ENCODE measurements around the gene BCAS1.

BCAS1 gene

DNA sequence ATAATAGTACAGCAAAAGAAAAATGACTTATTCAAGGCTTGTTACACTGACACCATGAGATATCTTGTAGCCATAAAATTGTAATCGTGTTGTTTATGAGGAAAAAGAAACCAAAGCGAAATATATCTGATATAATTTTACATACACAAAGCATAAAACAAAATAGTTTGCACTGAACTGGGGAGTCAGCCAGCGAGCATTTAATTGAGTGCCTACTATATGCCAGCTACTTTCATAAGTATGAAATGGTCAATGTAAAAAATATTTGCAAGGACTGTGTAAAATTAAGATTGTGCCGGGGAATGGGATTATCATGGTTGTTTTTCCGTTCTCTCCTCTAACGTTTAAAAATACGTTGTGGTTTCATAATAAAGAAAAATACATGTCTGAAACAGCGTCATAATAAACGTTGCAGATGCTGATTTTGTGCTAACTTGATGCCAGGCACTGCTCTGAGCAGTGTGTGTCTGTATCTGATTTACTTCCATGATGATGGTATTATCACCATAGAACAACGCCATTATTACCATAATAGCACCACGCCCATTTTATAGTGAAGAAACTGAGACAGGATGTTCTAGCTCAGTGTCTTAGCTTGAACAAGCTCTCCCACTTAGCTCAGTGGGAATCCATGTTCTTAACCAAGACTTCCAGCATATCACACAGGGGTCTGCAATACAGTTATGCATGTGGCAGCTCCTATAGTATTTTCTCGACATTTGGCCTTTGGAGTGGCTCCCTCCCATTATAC lies 144.6 kb downstream of the BCAS1 start:
- DNase-seq (ENCODE audit: low read depth): no peak

DNA sequence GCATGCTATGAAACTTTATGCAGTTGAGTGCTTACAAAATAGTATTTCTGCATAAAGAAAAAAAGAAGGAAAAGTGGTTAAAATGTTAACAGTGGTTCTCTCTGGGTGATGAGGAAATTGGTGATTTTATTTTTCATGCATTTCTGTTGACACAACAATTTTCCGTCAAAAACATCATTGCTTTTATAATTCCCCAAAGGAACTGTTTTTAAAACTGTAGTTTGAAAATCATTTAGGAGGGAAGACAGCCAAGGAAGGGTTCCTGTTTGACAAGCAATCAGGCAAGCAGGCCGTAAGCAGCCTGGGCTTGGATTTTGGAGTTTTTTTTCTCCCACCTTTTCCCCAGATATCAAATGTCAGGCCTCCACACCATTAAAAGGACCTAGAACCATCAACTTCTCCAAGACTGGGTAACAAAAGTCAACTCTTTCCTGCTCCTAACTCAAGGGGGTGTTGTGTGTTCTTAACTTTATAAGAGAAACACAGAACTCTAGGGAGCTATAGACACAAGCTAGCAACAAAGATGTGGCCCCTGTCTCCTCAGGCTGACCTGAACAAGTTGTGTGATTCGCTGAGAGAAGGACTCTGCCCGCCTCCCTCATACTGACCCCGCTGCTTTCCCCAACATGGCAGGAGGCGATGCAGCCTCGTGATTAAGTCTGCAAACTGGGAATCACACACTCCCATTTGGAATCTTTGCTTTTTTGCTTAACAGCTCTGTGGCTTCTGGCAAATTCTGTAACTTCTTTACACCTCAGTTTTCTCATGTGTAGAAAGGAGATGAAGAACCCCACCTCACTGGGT lies 146.6 kb downstream of the BCAS1 start:
- DNase-seq (ENCODE audit: low read depth): no peak

DNA sequence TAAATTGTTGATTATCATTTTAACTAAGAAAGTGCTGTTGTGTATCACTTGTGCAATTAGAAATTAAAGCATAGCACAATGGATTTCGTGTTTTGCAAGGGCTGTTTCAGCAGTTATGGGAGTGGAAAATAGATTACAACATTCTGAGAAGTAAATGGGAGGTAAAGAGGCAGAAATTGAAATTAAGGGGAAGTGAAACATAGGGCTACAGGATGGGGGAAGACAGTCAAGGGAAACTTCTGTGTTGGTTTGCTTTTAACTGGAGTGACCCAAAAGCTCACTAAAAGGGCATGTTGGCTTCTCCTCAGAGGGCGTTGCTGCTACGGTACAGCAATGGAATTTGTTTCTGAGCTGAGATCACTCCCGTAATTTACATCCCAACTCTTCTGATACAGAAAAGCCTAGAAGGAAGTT lies 147.5 kb downstream of the BCAS1 start:
- no peak for DNase-seq (ENCODE audit: low read depth)

DNA sequence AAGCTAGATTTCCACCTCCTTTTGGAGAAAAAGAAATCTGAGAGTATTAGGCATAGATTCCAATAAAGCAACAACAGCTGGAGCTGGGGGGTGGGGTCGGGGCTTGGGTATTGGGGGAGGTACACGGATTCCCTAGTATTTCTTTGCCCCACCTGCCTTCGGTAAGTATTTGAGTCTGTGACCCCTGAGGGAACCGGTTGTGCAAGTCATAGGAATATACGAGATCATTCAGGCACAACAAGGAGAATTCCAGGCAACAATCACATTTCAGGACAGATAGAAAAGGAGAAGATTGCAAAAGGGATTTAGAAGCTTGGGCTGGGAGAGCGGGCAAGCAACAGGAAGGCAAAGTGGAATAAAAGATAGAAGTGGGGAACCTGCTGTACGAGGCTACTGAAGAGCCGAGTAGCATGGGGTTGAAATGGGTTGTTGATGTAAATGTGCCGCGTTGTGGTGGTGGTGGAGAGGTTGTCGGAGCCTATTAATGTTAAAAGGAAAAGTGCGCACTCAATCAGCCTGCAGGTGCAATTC lies 148.9 kb downstream of the BCAS1 start:
- no peak for DNase-seq (ENCODE audit: low read depth)

DNA sequence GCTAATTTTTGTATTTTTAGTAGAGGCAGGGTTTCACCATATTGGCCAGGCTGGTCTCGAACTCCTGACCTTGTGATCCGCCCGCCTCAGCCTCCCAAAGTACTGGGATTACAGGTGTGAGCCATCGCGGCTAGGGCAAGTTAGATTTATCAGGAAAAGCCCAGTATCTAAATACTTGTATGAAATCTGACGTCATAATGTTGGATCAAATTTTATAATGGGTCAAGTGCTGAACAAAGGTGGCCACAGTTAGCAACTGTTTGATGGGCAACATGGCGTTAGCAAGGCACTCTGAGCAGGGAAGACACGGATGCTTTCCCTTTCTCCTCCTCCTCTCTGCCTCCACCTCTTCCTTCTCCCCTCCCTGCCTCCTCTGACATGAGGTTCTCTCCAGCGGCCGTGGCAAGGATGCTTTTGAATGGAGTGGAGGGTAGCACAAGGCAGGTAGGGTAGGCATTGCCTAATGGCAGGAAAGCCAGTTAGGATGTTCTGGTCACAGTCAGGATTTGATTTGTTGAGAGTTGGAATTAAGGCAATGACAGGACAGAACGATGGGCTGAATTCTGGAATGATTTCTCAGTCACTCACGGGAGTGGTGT lies 149.6 kb downstream of the BCAS1 start:
- DNase-seq (ENCODE audit: low read depth): no peak

DNA sequence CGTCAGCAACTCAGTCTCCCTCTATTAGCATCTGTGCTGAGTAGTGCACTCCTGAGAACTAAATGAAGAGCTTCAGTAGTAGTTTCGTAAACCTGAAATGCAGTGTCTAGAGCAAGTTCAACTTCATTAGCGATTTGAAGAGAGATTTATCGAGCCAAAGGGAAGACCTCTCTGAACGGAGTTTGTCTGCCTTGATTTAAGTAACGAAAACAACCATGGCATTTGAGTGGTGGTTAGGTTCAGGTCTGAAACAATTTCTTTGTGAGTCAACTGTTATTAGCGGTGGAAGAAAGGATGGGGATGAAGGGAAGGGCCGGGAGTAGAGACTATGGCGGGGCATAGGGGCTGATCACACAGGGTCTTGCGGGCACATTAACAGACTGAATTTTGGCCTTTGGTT lies 150.5 kb downstream of the BCAS1 start:
- no peak for DNase-seq (ENCODE audit: low read depth)

DNA sequence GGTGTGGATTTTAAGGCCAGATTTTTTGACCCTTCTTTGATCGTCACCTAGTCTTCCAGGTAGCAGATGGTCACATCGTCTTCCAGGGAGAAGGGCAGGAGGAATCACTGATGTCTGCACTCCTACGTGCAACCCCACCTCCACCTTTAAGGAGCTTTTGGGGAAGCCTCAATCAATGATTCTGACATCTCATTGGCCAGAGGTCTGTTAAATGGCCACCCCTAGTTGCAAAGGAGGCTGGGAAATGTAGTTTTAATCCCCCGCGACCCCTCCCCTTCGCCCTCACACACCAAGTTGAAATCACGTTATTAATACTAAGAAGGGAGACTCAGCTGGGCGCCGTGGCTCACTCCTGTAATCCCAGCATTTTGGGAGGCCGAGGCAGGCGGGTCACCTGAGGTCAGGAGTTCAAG lies 151.4 kb downstream of the BCAS1 start:
- DNase-seq (ENCODE audit: low read depth): no peak

DNA sequence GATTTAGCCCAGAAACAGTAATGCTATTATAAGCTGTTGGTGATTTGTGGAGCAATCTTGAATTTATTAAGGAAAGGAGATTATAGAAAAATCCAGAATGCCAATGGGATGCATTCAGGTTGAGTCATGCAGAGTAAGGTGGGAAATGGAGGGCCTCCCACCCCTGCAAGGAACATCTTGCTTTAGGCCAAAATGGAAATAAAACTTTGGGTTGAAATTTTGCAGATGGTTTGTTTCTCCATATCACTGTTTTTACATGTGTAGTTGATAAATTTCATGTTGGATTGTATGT lies 152.4 kb downstream of the BCAS1 start:
- DNase-seq (ENCODE audit: low read depth): no peak

DNA sequence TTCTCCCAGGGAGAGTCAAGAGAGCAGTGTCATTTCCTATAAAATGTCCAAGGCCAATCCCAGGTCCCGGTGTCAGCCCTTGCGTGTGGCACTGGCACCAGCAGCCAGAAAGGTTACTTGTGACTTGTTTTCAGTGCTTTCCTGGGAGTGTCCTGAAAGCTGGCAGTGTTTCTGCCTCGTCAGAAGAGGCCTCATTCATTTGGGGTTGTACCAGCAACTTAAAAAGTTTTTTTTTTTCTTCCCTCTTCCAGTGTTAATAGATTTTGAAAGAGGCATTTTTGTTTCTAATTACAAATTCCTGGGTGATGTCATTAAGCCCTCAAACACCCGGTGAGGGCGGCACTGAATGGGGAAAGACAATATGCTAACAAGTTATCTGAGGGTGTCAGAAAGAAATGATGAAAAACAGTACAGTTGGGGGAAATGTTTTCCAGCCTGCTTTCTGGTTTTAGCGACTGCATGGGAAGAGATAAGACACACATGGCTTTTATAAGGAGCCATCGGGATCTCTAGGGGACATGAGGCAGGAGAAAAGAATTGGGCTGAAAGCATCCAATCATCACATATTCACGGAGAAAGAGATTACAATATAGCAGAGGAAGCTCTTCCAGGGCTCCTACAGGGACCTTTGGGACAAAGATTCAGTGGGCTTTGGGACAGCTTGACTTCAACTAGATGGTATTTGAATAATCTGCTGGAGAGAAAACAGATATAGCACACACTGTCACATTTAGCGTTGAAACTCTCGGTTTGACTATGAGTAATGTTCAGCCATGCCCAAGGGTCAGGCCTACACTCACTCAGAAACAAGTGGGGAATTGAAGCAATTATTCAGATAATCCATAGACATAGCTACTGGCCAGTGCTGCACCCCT lies 153.0 kb downstream of the BCAS1 start:
- DNase-seq (ENCODE audit: low read depth): peak; percentile 81

DNA sequence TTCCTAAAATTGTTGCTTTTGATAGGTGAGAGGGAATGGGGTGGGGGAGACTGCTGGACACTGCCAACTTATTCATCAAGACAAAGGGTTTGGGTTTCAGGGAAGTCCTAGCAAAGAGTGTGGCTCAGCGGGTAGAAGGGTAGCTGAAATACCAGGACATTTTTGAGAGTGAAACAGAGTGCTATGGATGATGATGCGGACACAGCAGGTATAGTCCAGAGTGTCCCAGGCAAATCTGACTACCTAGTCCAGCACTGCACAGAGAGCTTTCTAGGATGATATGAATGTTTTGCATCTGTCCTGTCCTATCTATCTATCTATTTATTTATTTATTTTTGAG lies 154.3 kb downstream of the BCAS1 start:
- no peak for DNase-seq (ENCODE audit: low read depth)

DNA sequence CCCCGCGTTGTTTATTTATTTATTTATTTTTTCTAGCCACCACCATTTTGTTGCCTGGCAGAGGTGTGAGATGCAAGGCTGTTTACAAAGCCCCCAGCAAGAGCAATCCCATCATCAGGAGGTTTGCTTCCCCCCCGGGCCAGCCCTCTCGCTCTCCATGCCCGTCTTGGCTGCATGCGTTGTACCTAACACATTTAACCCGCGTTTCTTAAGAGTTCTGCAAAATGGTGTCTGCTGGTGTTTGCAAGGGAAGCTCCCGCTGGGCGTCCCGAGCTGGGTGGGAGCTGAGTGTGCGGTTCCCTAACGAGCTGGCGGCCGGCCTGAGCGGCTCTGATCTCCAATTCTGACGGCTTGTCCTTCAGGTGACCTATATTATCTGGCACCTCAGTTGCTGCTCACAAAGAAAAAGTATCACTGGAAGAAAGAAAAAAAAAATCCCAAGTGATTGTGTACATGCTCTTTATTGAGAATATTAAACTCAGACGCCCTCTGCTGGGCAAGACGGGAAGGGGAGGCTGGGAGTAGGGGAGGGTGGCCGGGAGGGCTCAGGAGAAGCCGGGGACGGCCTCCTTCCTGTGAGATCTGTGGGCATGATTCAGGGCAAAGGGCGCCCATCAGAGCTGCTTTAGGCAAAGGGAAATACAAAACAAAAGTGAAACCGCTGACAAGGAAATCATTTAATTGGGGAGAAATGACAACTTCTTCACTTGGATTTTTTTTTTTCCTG lies 154.8 kb downstream of the BCAS1 start:
- peak; percentile 94 for DNase-seq (ENCODE audit: low read depth)

DNA sequence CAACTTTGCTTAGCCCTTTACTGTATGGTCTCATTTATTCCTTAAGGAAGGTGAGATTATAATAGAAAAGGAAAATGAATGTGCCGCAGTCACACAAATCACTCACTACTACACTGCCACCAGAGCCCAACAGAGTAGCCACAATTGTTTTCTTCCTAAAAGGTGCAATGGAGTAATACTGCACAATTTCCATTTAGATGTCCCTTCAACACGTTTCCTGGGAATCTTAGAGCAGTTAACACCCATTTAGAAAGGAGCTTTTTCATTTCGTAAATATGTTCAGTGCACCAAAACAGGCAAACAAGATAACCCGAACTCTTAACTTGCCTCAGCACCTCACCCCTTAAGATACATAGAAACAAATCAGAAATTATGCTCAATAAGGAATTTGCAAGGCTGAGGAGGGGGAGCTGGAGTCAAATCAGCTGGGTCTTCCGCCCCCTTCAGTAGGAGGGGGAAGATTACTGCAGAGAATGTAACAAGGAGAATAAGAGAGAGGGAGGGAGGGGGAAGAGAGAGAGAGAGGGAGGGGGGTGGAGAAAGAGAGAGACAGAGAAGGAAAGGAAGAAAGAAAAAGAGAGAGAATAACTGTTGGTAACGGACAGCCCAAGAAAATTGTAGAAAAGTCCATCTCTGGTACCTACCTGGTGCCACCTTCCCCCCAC lies 155.5 kb downstream of the BCAS1 start:
- DNase-seq (ENCODE audit: low read depth): no peak

DNA sequence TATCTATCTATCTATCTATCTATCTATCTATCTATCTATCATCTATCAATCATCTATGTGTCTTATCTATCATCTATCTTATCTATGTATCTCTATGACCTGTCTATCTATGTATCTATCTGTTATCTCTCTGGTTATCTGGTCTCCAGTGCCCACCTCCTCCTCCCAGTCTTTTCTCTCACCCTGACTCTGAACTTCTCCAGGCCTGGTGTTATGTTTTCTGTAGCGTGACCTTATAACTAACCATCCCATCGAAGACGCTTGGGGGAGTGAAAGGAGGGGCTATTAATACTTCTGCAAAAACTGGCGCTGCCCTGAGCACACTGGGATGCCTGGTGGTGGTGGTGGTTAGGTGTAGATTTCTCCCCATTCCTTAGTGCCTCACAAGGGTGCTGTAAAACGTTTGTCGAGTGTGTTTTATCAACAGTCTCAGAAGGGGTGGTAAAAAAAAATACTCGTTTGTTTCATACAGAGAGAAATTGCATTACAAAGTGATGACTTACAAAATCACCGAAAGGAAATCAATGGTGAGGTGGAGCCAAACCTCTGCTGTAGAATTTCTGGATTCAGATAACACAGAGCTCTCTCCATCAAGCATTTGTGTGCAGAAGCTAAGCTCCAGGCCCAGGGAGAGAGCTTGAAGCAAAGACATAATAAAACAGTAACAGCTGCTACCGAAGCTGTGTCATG lies 156.2 kb downstream of the BCAS1 start:
- DNase-seq (ENCODE audit: low read depth): peak; percentile 61

DNA sequence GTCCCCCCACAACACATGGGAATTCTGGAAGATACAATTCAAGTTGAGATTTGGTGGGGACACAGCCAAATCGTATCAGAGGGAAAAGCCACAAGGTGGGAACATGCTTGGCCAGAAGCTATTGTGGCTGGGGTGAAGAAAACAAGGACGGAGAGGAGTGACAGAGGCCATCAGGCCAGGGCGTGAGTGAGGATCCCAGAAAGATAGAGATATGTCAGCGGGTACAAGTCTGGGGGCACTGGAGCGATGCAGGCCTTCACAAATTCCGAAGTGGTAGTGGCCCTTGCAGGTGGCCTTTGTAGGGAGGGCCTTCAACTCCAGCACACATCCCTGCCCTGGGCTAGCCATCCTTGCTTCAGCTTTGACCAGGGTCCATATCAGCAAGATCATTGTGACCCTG lies 159.1 kb downstream of the BCAS1 start:
- DNase-seq (ENCODE audit: low read depth): no peak

DNA sequence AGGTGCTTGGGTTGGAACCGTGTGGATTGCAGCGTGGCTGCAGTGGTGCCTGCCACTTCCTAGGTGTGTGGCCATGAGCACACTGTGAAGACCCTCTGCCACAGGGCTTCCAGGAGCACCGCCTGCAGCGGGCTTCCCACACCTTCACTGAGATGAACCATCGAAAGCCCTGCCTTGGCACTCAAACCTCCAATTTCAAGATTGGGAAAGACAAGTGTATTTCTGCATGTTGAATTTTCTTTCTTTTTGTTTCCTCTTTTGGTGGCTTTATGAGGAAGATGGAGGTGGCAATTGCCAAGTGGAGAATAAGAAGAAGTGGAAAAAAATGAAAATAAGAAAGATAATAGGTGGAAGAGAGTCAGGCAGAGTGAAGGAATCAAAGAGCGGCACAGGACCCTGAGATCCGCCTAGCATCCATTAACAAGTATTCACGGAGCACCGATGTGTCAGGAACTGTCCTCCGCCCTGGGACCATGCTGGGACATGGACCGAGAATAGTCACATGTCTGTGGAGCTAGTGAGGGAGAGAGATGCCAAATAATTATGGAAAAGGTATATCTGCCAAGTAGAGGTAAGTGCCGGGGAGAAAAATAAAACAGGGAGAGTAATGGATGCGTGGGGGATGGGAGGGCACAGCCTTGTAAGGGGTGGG lies 159.9 kb downstream of the BCAS1 start:
- DNase-seq (ENCODE audit: low read depth): no peak

DNA sequence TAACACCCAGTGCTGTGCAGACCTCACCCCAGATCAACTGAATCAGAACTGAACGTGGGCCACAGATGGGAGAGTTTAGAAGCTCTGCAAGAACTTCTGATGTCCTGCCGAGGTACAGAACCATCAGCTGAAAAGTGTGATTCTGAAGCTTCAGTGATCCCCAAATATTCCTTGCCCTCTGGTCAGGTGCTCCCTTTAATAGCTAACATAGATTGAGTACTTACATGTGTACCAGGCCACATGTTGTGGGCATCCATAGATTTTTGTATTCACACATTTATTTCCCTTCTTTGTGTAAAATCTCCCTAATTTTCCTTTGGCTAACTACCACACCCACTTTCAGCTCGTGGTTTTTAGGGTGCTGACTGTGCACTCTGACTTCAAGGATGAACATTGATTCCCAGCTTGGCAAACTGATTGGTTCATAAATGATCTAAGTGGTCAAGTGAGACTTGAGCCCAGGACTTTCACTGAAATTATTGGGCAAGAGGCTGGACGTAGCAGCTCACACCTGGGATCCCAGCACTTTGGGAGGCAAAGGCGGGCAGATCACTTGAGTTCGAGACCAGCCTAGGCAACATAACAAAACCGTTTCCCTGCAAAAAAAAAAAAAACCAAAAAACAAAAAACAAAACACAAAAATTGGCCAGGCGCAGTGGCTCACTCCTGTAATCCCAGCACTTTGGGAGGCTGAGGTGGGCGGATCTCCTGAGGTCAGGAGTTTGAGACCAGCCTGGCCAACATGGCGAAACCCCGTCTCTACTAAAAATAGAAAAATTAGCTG lies 162.2 kb downstream of the BCAS1 start:
- no peak for DNase-seq (ENCODE audit: low read depth)

DNA sequence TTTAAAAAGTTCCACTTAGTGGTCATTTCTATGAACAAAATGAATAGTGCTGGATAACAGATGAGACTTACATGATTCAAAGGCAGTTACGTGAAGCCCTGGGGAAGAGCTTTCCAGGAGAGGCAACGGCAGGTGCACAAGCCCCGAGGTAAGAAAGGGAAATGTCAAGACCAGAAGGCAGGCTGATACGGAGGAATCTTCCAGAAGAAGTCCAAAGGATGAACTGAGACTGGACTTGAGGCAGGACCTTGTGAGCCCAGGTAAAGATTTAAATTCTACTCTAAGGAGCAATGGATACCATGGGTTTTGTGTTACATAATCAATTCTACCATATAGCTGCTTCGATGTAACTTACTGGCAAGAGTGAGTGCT lies 164.6 kb downstream of the BCAS1 start:
- DNase-seq (ENCODE audit: low read depth): no peak

DNA sequence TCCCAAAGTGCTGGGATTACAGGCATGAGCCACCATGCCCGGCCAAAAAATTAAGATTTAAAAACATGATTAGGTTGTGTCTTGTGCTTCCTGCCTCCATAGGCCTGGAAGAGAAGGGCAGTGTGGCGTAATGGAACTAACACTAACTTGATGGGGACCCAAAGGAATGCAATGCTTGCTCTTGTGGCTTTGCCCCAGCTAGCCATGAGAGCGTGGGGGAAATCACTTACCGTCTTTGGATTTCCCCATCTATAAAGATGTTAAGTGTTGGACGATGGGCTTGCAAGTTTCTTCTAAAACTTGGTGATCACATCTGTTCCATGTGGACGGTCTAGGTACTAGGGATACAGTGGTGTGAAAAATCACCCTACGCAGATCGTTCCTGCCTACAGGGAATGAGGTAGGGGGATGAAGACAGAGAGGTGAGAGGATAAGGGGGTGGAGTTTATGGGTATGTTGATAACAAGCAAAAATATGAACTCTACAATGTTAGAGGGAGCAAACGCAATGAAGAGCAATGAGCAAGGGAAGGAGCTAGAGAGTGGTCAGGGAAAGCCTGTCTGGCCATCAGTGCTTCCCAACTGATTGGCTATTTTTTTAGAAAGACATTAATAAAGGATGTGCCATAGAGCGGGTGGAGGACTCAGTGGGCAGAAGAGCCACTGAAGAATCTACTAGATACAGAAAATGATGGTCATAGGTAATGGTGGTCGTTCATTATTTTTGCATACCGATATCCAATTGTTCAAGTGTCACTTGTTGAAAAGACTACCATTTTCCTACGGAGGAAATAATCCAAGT lies 165.2 kb downstream of the BCAS1 start:
- DNase-seq (ENCODE audit: low read depth): no peak

Measured in EH (cell line).